Stimulated activated CD4-positive, alpha-beta T cell treated with anti-CD3 and anti-CD28 coated beads, TNF-alpha, amount 100 ng/mL, for 1 hour (primary cell): ENCODE measurements around the gene GRB7.
A peak's percentile ranks its signal among the peaks of the same experiment; 100 is the strongest.
"Not testable (repeated sequence)": the region's sequence is repeated elsewhere in the genome, so short reads cannot be mapped to it uniquely, and the experiment has no call there.

ENCODE experiments used
- DNase-seq, 3 donors: peaks; one replicate each; pipeline ENCODE4 v3.0.0-alpha.2; 2020; ENCODE audit warnings: low read depth in 3 of 3, low spot score in 1 of 3

The GRB7 gene

GRCh38 chr17:39732586-39732985 lies 5.2 kb upstream of the GRB7 start:
- no peak for DNase-seq

- DNase-seq = no peak
These were observed 1.9 kb upstream of the GRB7 start for GRCh38 chr17:39735882-39736281.

GRCh38 chr17:39736319-39737165 lies 1.2 kb upstream of the GRB7 start:
- DNase-seq = no peak

GRCh38 chr17:39737206-39737759 lies 455 bp upstream of the GRB7 start:
- DNase-seq = no peak

- peak in 1 of 3 donors; percentile 30 for DNase-seq
These were observed 797 bp downstream of the GRB7 start for GRCh38 chr17:39738568-39738901.

GRCh38 chr17:39738983-39739884 lies 1.5 kb downstream of the GRB7 start:
- DNase-seq = no peak

GRCh38 chr17:39739885-39740356 lies 2.2 kb downstream of the GRB7 start:
- DNase-seq = no peak

GRCh38 chr17:39740357-39741111 lies 2.8 kb downstream of the GRB7 start:
- DNase-seq = no peak

GRCh38 chr17:39742126-39742855 lies 4.6 kb downstream of the GRB7 start:
- no peak for DNase-seq

GRCh38 chr17:39742856-39743436 lies 5.2 kb downstream of the GRB7 start:
- no peak for DNase-seq

- DNase-seq = no peak
These were observed 6.5 kb downstream of the GRB7 start for GRCh38 chr17:39744075-39744835.

- no peak for DNase-seq
These were observed 7.1 kb downstream of the GRB7 start for GRCh38 chr17:39744836-39745215.

GRCh38 chr17:39745335-39746144 lies 7.8 kb downstream of the GRB7 start:
- DNase-seq = no peak

- no peak for DNase-seq
These were observed 8.4 kb downstream of the GRB7 start for GRCh38 chr17:39746145-39746461.

- no peak for DNase-seq
These were observed 10.0 kb downstream of the GRB7 start for GRCh38 chr17:39747745-39748144.

- DNase-seq = not testable (repeated sequence)
These were observed 10.8 kb downstream of the GRB7 start for GRCh38 chr17:39748444-39749034.

- DNase-seq = no peak
These were observed 12.6 kb downstream of the GRB7 start for GRCh38 chr17:39750131-39751015.
